Left lung (tissue), 10 donors: Measurements from ENCODE around the gene UCHL5. TPM values are rescaled to one million over a fixed set of nuclear protein-coding genes. Genes with fewer than 3 reads are reported as not detected.

Source experiments
- ATAC-seq: fragments of 200-7000 bp; cut with Tn5 transposase; one replicate; pipeline ENCODE4 v1.9.1; 2020; ENCODE audit warnings: moderate library complexity
- DNase-seq, 4 donors: peaks; one replicate each; pipeline ENCODE4 v3.0.0-alpha.2; 2013 to 2020
- H3K27ac ChIP-seq, 2 donors: fragments of 200-600 bp; sonication (generic) in 1 of 2; one replicate each; pipeline versions ENCODE4 v1.5.0 to v1.8.0; 2020 to 2021
- H3K27me3 ChIP-seq, 2 donors: fragments of 200-600 bp; sonication (generic) in 1 of 2; one replicate each; pipeline versions ENCODE4 v1.5.0 to v1.8.0; 2020 to 2021
- H3K36me3 ChIP-seq, 2 donors: fragments of 200-600 bp; sonication (generic) in 1 of 2; one replicate each; pipeline versions ENCODE4 v1.5.0 to v1.8.0; 2020 to 2021
- H3K4me1 ChIP-seq, 2 donors: fragments of 200-600 bp; one replicate each; pipeline ENCODE4 v1.8.0; 2021
- H3K4me3 ChIP-seq, 2 donors: fragments of 200-600 bp; sonication (generic) in 1 of 2; one replicate each; pipeline versions ENCODE4 v1.5.0 to v1.8.0; 2020 to 2021; ENCODE audit warnings: mild to moderate bottlenecking in 1 of 2
- H3K9me3 ChIP-seq, 2 donors: fragments of 200-600 bp; sonication (generic) in 1 of 2; one replicate each; pipeline versions ENCODE4 v1.5.0 to v1.8.0; 2020 to 2021
- CTCF ChIP-seq, 2 donors: fragments of 200-600 bp; sonication (generic) in 1 of 2; IDR thresholded peaks; one replicate each; pipeline versions ENCODE4 v1.5.0 to v1.8.0; 2021; ENCODE audit warnings: antibody characterized with exemption in 2 of 2
- intact Hi-C, 2 donors: fragments of 100-400 bp; cut with DNase I; formaldehyde crosslinking; loops; one replicate each; pipeline versions ENCODE4 v1.11.2 to v1.14.2; 2022
- polyA plus RNA-seq, 6 donors: library from polyadenylated mRNA; unstranded; fragments of 120-200 nt; gene quantifications; one replicate each; pipeline ENCODE4 v1.2.1, GENCODE V29; 2013; ENCODE audit not compliant: insufficient read length in 6 of 6
- total RNA-seq, 2 donors: library from RNA; stranded (reverse); fragmentation: NEBNext Ultra II Directional; extraction: Animal tissue kit (Norgen Biotek cat#: 25700); gene quantifications; one replicate each; pipeline ENCODE4 v1.2.1, GENCODE V29; 2021
- donor health status: DM: no; HTN: yes; CAD: no.
- donor health status: DM: no; HTN: no; CAD: no.

Gene UCHL5
- total and polyA plus RNA-seq, 8 donors = 27.9 to 48.7 (median 44.5) TPM

GRCh38 chr1:192967901-192968300, 91.3 kb downstream of the UCHL5 start:
- Histone ChIP-seq H3K27ac (no peak overlapping the region), H3K36me3 (no peaks in the 10 kb centered on the region), H3K27me3 (no peaks in the 10 kb centered on the region), H3K4me3 (no peak overlapping the region), H3K9me3 (no peaks in the 10 kb centered on the region), H3K4me1 (no peaks in the 10 kb centered on the region)
- TF ChIP-seq CTCF (IDR thresholded peaks at IDR 0.05) = no peak
- intact Hi-C loops = no loop called here
- ATAC-seq (no peak), DNase-seq (no peak)

GRCh38 chr1:192967211-192967877, 91.8 kb downstream of the UCHL5 start:
- Histone ChIP-seq H3K4me3 (no peak overlapping the region), H3K27me3 (no peaks in the 10 kb centered on the region), H3K9me3 (no peaks in the 10 kb centered on the region), H3K36me3 (no peaks in the 10 kb centered on the region), H3K27ac (no peak overlapping the region), H3K4me1 (no peaks in the 10 kb centered on the region)
- intact Hi-C loops = no loop called here
- DNase-seq (no peak), ATAC-seq (no peak)
- no peak for TF ChIP-seq CTCF (IDR thresholded peaks at IDR 0.05)

DNA sequence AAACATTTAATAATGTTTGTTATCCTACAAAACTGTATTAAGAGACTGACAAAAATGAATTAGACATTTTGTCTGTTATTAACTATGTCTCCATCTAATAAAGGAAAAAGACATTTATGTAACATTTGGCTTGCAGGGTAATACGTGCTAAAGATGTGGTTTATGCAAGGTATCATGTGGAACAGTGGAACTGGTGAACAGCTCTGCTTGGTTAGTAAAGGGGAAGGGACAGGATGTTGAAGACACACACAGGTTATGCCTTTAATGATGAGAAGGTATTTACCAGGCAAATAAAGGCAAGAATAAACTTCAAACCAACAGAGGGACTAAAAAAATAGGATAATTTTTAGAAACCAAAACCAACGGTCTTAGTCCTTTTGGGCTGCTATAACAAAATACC, 93.1 kb downstream of the UCHL5 start:
- no peak for TF ChIP-seq CTCF (IDR thresholded peaks at IDR 0.05)
- Histone ChIP-seq H3K27ac (no peak overlapping the region), H3K27me3 (no peaks in the 10 kb centered on the region), H3K9me3 (no peaks in the 10 kb centered on the region), H3K36me3 (no peaks in the 10 kb centered on the region), H3K4me3 (no peak overlapping the region), H3K4me1 (no peaks in the 10 kb centered on the region)
- ATAC-seq (no peak), DNase-seq (no peak)
- intact Hi-C loops = no loop called here

DNA sequence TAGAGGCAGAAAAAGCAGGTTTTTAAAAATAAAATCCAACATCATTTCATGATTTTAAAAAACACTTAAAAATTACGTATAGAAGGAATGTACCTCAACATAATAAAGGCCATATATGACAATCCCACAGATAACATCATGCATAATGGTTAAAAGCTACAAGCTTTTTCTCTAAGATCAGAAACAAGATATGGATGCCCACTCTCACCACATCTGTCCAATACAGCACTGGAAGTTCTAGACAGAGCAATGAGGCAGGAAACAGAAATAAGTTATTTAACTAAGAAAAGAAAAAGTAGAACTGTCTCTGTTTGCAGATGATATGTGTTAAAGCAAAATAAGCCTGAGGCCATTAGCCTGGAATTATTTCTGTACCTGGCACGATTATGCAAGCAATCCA, 96.3 kb downstream of the UCHL5 start:
- intact Hi-C loops = no loop called here
- no peak for TF ChIP-seq CTCF (IDR thresholded peaks at IDR 0.05)
- no peak overlapping the region for H3K27ac ChIP-seq
- no peak for DNase-seq
- no peak overlapping the region for H3K4me3 ChIP-seq
- no peak for ATAC-seq
- no peaks in the 10 kb centered on the region for H3K27me3 ChIP-seq
- no peaks in the 10 kb centered on the region for H3K4me1 ChIP-seq
- no peaks in the 10 kb centered on the region for H3K36me3 ChIP-seq
- no peaks in the 10 kb centered on the region for H3K9me3 ChIP-seq

Other genes starting within 250 kb of the UCHL5 start
- gene RO60, start 252 bp upstream of the UCHL5 start, total RNA-seq = 10 to 100 TPM; 70.8 to 72.0 TPM
- 10 to 100 TPM; 46.0 to 52.8 (median 48.4) TPM for gene RO60, start 252 bp upstream of the UCHL5 start, polyA plus RNA-seq
- gene GLRX2, start 46.1 kb upstream of the UCHL5 start, total RNA-seq = 10 to 100 TPM; 19.4 to 24.7 TPM
- 10 to 100 TPM; 11.0 to 14.3 (median 13.0) TPM for gene GLRX2, start 46.1 kb upstream of the UCHL5 start, polyA plus RNA-seq
- gene CDC73, start 62.7 kb upstream of the UCHL5 start, total RNA-seq = 10 to 100 TPM; 48.1 to 56.4 TPM
- 10 to 100 TPM; 45.2 to 56.2 (median 53.2) TPM for gene CDC73, start 62.7 kb upstream of the UCHL5 start, polyA plus RNA-seq
- 1 to 10 TPM; 1.9 to 5.1 TPM for gene B3GALT2, start 127.3 kb upstream of the UCHL5 start, total RNA-seq
- 10 to 100 TPM; 15.2 to 26.5 (median 20.4) TPM for gene B3GALT2, start 127.3 kb upstream of the UCHL5 start, polyA plus RNA-seq